GM21737 (cell line): ENCODE data around the gene P2RY13.

Source experiments
- ATAC-seq: cut with Tn5 transposase; IDR thresholded peaks from one replicate; pipeline ENCODE4 v1.9.1; 2021; ENCODE audit warnings: mild to moderate bottlenecking, moderate library complexity; ENCODE audit not compliant: unreplicated experiment

Gene P2RY13

DNA sequence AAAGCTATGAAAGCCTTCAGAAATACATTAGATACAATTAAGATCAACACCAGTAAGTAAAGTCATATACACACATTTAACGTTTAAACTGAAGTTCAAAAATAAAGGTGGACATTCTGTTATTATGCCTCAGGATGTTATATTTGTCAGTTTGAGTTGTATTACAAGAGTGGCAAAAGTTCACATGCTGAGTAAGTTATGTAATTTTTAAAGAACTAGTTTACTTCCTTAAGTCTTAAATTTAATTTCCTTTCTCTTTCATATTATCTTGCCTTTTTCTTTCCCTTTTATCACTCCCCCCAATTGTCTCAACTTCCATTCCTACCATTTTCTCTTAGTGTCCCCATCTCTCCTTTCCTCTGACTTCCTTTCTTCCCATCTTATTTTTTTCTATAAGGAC lies 7.8 kb downstream of the P2RY13 start:
- no peak for ATAC-seq

DNA sequence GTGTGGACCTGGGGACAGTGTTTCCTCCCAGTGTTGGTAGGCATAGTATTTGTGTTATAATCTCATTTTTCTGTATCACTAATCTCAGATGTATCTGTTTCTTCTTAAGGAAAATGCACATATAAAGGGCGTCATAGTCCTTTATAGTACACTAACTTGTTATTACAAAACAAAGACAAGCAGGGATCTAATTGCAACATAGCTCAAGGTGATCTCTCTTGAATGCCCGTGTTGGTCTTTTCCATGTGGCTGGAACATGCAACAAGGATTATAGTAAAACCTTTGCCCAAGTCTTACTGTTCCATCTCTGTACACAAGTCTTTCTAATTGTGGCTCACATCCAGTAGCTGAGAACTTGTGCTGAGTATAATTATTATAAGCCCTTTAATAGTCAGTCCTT lies 9.2 kb downstream of the P2RY13 start:
- no peak for ATAC-seq

- no peak for ATAC-seq
These were observed 9.7 kb downstream of the P2RY13 start for GRCh38 chr3:151319628-151320027.

GRCh38 chr3:151318991-151319390 lies 10.4 kb downstream of the P2RY13 start:
- ATAC-seq: no peak

DNA sequence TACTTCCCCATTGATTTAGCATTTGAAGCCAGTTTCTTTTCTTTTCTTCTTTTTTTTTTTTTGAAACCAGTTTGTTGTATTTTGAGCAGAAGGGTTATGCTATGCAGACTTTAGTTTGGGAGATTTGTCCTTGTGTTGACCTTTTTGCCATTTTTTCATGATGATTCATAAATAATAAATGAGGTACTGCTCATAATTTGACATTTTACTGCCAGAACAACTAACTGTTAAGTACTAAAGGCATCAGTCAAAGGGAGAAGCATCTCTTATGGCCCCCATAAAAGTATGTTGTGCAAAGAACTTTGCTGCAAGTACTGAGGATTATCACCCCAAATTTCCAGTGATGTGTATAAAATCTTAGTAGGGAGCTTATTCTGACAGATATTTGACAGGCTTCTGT lies 11.0 kb downstream of the P2RY13 start:
- ATAC-seq: no peak

- ATAC-seq: no peak
These were observed 12.9 kb downstream of the P2RY13 start, which contains the start of gene GPR87 for GRCh38 chr3:151316267-151316991. TSS of gene GPR87 (minus strand) at chr3:151316820. CDS start at chr3:151300100, 16,720 bp downstream.

- ATAC-seq: no peak
These were observed 13.5 kb downstream of the P2RY13 start for GRCh38 chr3:151315846-151316245.

- ATAC-seq: no peak
These were observed 14.2 kb downstream of the P2RY13 start for GRCh38 chr3:151315136-151315535.

DNA sequence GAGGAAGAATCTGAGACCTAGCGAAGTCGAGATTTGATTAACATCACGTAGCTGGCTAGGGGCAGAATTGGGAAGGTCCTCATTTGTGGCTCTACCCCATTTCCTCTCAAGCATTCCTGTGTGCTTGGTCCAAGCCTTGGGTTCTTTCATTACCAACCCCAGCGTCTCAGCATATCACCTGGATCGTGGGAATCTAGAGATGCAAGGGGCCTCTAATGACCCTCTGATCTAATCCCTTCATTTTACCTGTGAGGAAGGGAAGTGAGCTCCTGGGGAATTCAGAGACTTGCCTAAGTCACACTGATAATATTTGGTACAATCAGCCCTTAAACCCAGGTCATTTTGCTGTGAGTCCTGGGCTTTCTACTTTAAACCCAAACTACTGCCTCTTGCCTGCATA lies 14.8 kb downstream of the P2RY13 start:
- no peak for ATAC-seq

- no peak for ATAC-seq
These were observed 15.2 kb downstream of the P2RY13 start for GRCh38 chr3:151314137-151314536.

DNA sequence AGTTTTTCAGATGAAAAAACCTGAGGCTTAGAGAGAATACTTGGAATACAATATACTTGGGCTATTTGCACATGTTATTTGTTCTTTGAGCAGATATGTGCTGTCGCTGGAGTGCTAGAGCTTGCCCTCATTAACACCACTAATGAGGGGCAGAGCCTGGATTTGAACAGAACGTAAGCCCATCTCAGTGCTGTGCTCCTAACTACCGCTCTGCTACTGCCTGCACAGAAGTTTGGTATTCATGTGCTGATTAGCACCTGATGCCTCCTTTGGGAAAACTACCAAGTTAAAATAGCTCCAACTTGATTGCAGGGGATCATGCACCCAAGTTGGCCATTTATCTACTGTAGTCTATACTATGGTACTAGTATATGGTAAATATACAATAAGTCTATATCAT lies 16.4 kb downstream of the P2RY13 start:
- ATAC-seq: no peak

- no peak for ATAC-seq
These were observed 19.8 kb downstream of the P2RY13 start for GRCh38 chr3:151309566-151309965.

GRCh38 chr3:151307583-151308488 lies 21.5 kb downstream of the P2RY13 start:
- no peak for ATAC-seq

- no peak for ATAC-seq
These were observed 22.2 kb downstream of the P2RY13 start for GRCh38 chr3:151307131-151307530.

DNA sequence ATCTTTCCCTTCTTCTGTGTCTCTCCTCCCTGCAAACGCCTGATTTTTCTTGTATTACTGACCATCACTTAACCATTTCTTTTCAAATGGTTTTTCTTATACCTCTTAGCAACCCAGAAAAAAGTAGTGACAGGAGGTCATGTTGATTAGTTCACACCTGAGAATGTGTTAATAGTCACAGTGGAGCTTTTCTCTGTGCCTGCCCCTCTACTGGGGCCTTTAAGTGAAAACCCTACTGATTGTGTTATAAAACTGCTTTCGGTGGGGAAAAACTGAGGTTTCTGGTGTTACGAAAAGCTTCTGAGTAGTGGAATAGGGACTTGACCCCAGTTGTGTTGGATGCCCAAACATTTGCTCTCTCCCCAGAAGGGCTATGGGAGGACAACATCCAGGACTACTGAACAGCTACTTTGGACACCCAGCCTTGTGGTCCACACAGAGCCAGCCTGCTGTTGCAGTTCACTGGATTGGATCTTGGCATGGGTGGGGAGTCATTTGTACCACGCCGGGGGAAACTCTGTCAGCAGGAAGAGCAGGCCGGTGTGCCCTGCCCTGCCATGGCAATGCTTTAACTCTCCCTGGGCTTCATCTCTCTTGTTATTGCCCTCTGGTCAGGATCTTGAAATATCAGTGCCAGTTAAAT lies 23.1 kb downstream of the P2RY13 start:
- ATAC-seq: no peak

DNA sequence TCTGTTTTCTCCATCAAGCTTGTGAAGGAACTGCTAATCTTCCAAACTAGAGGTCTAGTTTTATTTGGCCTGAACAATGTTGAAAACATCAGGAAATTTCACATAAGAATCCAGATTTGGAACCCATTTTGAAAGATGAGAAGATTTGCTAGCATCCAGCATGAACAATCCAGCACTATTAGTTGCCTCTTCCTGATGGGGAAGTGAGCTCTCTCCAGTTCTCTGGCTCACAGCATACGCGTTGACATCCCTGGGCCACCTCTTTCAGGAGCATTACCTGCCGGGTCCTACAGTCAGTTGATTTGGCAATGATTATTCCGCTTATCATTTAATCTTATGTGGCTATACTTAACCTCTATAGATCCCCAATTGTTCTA lies 23.6 kb downstream of the P2RY13 start:
- ATAC-seq: no peak

DNA sequence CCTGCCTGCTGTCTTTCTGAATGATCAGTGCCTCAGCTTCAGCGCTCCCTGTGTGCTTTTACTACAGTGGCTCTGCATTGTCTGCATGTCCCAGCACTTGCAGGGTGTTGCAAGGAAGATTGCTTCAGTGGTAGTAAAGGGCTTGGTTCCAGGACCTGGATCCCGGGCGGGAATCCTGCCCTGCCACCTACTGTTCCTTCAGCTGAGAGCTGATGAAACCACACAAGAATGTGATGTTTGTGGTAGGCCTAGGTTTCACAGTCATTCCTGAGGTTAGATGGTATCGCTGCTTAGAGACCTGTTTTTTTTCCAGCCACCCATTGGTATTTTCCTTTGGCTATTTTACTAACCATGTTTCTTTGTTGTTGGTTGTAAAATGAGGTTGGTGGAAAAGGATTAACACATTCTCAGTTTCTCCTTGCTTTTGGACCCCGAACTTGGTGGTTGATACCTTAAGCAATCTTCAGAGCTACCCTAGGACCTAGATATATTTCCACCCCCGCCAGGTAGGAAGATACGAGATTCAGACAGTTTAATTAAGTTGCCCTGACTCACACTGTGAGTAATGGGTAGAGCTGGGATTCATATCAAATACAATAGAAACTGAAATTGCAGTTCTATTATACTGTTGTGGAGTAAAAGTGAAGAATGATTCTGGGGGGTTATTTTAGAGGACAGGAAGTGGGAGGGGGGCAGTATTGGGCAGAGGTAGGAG lies 24.1 kb downstream of the P2RY13 start:
- ATAC-seq: no peak

DNA sequence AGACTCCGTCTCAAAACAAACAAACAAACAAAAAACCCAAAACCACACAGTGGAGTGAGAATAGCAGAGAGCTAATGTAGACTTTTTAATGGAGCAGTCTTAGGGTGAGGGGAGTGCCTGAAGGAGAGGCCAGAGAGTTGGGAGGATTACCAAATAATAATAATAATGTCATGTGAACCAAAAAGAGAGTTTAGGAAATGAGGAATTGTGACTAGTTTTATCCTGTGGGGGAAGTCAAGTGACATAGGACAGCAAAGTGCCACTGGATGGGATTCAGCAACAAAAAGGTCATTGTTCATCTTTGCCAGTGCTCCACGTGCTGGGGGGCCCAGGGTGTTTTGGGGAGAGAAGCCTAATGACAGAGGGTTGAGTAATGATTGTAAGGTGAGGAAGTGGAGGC lies 25.6 kb downstream of the P2RY13 start:
- ATAC-seq: no peak

DNA sequence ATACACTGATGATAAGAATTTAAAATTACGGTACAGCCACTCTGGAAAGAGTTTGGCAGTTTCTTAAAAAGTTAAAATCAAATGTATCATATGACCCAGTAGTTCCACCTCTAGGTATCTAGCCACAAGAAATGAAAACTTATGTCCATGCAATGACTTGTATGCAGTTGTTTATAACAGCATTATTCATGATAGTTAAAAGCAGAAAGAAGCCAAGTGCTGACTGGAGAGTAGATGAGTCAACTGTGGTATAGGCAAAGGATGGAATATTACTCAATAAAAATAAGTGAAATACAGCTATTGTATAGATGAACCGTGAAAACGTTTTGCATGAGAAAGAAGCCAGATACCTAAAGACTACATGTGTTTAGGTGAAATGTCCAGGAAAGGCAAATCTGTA lies 27.6 kb downstream of the P2RY13 start:
- no peak for ATAC-seq

- ATAC-seq: no peak
These were observed 28.8 kb downstream of the P2RY13 start for GRCh38 chr3:151300539-151300938.

DNA sequence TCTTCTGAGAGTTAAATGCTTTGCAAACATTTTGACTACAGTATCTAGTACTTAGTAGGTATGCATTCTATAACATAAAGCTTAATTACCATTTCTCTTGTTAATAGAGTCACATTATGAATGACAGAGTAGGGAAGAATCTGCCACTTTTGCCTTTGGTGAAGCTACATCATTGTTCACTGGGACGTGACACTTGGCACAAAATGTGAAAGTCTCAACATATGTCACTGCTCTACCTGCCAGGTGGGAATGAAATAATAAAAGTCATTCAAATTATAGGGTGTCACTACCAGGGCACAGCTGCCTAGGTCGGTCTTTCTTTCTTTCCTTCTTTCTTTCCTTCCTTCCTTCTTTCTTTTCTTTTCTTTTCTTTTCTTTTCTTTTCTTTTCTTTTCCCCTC lies 30.3 kb downstream of the P2RY13 start:
- no peak for ATAC-seq
